Liver (tissue), 9 donors: ENCODE results near the gene ZNF48. TPM values are rescaled to one million over a fixed set of nuclear protein-coding genes. Genes with fewer than 3 reads are reported as not detected.
A peak's percentile ranks its signal among the peaks of the same experiment; 100 is the strongest.

Source experiments
- DNase-seq: peaks from one replicate; pipeline ENCODE4 v3.0.0-alpha.2; 2017; ENCODE audit warnings: low spot score
- H3K27ac ChIP-seq, 2 donors: one replicate each; pipeline ENCODE4 v1.7.0; 2013; ENCODE audit warnings: inconsistent platforms in 2 of 2, low read length in 2 of 2, control low read depth in 1 of 2, low read depth in 1 of 2, mild to moderate bottlenecking in 1 of 2
- H3K27me3 ChIP-seq, 4 donors: one replicate each; pipeline versions ENCODE4 v1.6.1 to v1.7.0; 2013; ENCODE audit warnings: low read length in 3 of 4, inconsistent platforms in 1 of 4, mild to moderate bottlenecking in 1 of 4, moderate library complexity in 1 of 4; ENCODE audit not compliant: control insufficient read depth in 4 of 4, insufficient read depth in 4 of 4
- H3K36me3 ChIP-seq, 4 donors: one replicate each; pipeline versions ENCODE4 v1.6.1 to v1.7.0; 2013; ENCODE audit warnings: low read length in 3 of 4, mild to moderate bottlenecking in 3 of 4, low read depth in 1 of 4, moderate library complexity in 1 of 4; ENCODE audit not compliant: control insufficient read depth in 4 of 4, insufficient read depth in 3 of 4
- H3K4me1 ChIP-seq, 4 donors: one replicate each; pipeline versions ENCODE4 v1.6.1 to v1.7.0; 2013; ENCODE audit warnings: low read length in 3 of 4, mild to moderate bottlenecking in 3 of 4, moderate library complexity in 1 of 4; ENCODE audit not compliant: control insufficient read depth in 4 of 4, insufficient read depth in 4 of 4
- H3K4me3 ChIP-seq, 3 donors: one replicate each; pipeline versions ENCODE4 v1.6.1 to v1.7.0; 2013; ENCODE audit warnings: low read length in 3 of 3, control low read depth in 1 of 3, low read depth in 1 of 3, mild to moderate bottlenecking in 1 of 3
- H3K9ac ChIP-seq, 2 donors: one replicate each; pipeline ENCODE4 v1.7.0; 2013; ENCODE audit warnings: low read length in 2 of 2, mild to moderate bottlenecking in 2 of 2, moderate library complexity in 2 of 2, control low read depth in 1 of 2, low read depth in 1 of 2
- H3K9me3 ChIP-seq, 4 donors: one replicate each; pipeline versions ENCODE4 v1.6.1 to v1.7.0; 2013; ENCODE audit warnings: low read length in 3 of 4; ENCODE audit not compliant: control insufficient read depth in 4 of 4
- ATF3 ChIP-seq: IDR thresholded peaks from 2 replicates; pipeline ENCODE4 v1.6.1; 2016; ENCODE audit warnings: antibody characterized with exemption
- CTCF ChIP-seq: fragments of 150-350 bp; IDR thresholded peaks from 2 replicates; pipeline ENCODE4 v1.5.1; 2017; ENCODE audit warnings: improper control_type of control experiment, low read depth, low read length; ENCODE audit not compliant: missing input control
- EGR1 ChIP-seq, 2 donors: IDR thresholded peaks; 2 replicates each; pipeline ENCODE4 v1.6.1; 2016 to 2018; ENCODE audit warnings: antibody characterized with exemption in 2 of 2, low read depth in 2 of 2
- FOXA1 ChIP-seq: IDR thresholded peaks from 2 replicates; pipeline ENCODE4 v1.6.1; 2016; ENCODE audit warnings: antibody characterized with exemption
- FOXA2 ChIP-seq: IDR thresholded peaks from 2 replicates; pipeline ENCODE4 v1.6.1; 2016; ENCODE audit warnings: antibody characterized with exemption
- GABPA ChIP-seq, 2 donors: IDR thresholded peaks in 1 of 2; conservative IDR thresholded peaks in 1 of 2; 2 replicates each; pipeline ENCODE4 v1.6.1; 2016; ENCODE audit warnings: antibody characterized with exemption in 2 of 2, mild to moderate bottlenecking in 1 of 2, moderate library complexity in 1 of 2
- HNF4A ChIP-seq, 2 donors: conservative IDR thresholded peaks; 2 replicates each; pipeline ENCODE4 v1.6.1; 2016; ENCODE audit warnings: antibody characterized with exemption in 2 of 2, mild to moderate bottlenecking in 2 of 2
- HNF4G ChIP-seq: IDR thresholded peaks from 2 replicates; pipeline ENCODE4 v1.6.1; 2016; ENCODE audit warnings: antibody characterized with exemption
- JUND ChIP-seq, 2 donors: IDR thresholded peaks; 2 replicates each; pipeline ENCODE4 v1.6.1; 2016; ENCODE audit warnings: antibody characterized with exemption in 2 of 2
- MAX ChIP-seq: IDR thresholded peaks from 2 replicates; pipeline ENCODE4 v1.6.1; 2016; ENCODE audit warnings: antibody characterized with exemption
- NR2F2 ChIP-seq: IDR thresholded peaks from 2 replicates; pipeline ENCODE4 v1.6.1; 2016; ENCODE audit warnings: antibody characterized with exemption
- RAD21 ChIP-seq, 2 donors: IDR thresholded peaks; 2 replicates each; pipeline ENCODE4 v1.6.1; 2016; ENCODE audit warnings: antibody characterized with exemption in 2 of 2, mild to moderate bottlenecking in 2 of 2
- REST ChIP-seq: IDR thresholded peaks from 2 replicates; pipeline ENCODE4 v1.6.1; 2016; ENCODE audit warnings: antibody characterized with exemption, mild to moderate bottlenecking
- RXRA ChIP-seq, 2 donors: IDR thresholded peaks; 2 replicates each; pipeline ENCODE4 v1.6.1; 2017 to 2018; ENCODE audit warnings: antibody characterized with exemption in 2 of 2, mild to moderate bottlenecking in 1 of 2
- SP1 ChIP-seq: IDR thresholded peaks from 2 replicates; pipeline ENCODE4 v1.6.1; 2018; ENCODE audit warnings: antibody characterized with exemption, mild to moderate bottlenecking
- YY1 ChIP-seq: IDR thresholded peaks from 2 replicates; pipeline ENCODE4 v1.6.1; 2016; ENCODE audit warnings: antibody characterized with exemption, mild to moderate bottlenecking
- ZBTB33 ChIP-seq: IDR thresholded peaks from 2 replicates; pipeline ENCODE4 v1.6.1; 2016; ENCODE audit warnings: antibody characterized with exemption
- WGBS: extraction: QIAGEN DNeasy Blood & Tissue Kit; methylation state at CpG from one replicate; pipeline ENCODE4 v1.1.7; 2013; 5-methylcytosine and 5-hydroxymethylcytosine counted together
- polyA plus RNA-seq, 2 donors: library from polyadenylated mRNA; stranded (reverse) in 1 of 2; unstranded in 1 of 2; fragments of 200-250 nt in 1 of 2; fragments of >200 nt in 1 of 2; fragmentation: Nextera tagmentation in 1 of 2; extraction: Ambion mirVana in 1 of 2; gene quantifications; one replicate each; pipeline versions ENCODE4 v1.2.1 to v1.2.3, GENCODE V29; 2013 to 2015
- total RNA-seq, 2 donors: library from RNA; depleted of rRNA; stranded (reverse); fragments of >200 nt; gene quantifications; one replicate each; pipeline ENCODE4 v1.2.3, GENCODE V29; 2014
- donor health status: healthy.
- donor health status: healthy.
- donor health status: healthy.
- donor health status: healthy.
- donor health status: healthy.

ZNF48 gene
- total and polyA plus RNA-seq, 4 donors, result 2.3 to 4.7 (median 3.1) TPM

- Histone ChIP-seq H3K36me3 (peaks cover 4 to 24% (median 14%) of the 10 kb centered on the region in 4 donors), H3K4me3 (no peak overlapping the region), H3K27me3 (no peaks in the 10 kb centered on the region), H3K4me1 (peaks cover 9 to 53% (median 42%) of the 10 kb centered on the region in 4 donors), H3K27ac (peak overlapping the region; percentile 40 to 88), H3K9me3 (no peaks in the 10 kb centered on the region), H3K9ac (no peak overlapping the region)
- no peak for DNase-seq
- 67% methylated on average over 5 of the region's 5 CpGs for WGBS
- no peak for TF ChIP-seq NR2F2
- TF ChIP-seq HNF4A (conservative IDR thresholded peaks at IDR 0.05), result no peak
- no peak for TF ChIP-seq JUND (IDR thresholded peaks at IDR 0.05)
- TF ChIP-seq RXRA (IDR thresholded peaks at IDR 0.05), result no peak
- TF ChIP-seq CTCF, result no peak
- no peak for TF ChIP-seq MAX
- TF ChIP-seq FOXA1, result no peak
- TF ChIP-seq ZBTB33, result no peak
- no peak for TF ChIP-seq RAD21 (IDR thresholded peaks at IDR 0.05)
- no peak for TF ChIP-seq GABPA (IDR thresholded peaks at IDR 0.05 in 1 of 2, conservative IDR thresholded peaks at IDR 0.05 in 1 of 2)
- no peak for TF ChIP-seq YY1
These were observed 38.0 kb upstream of the ZNF48 start for GRCh38 chr16:30357085-30357714.

GRCh38 chr16:30357715-30358576 is 37.3 kb upstream of the ZNF48 start:
- whole genome bisulfite sequencing, result 90% methylated on average over 37 of the region's 37 CpGs
- H3K27ac ChIP-seq, result peak overlapping the region in 1 of 2 donors; percentile 8
- no peaks in the 10 kb centered on the region for H3K27me3 ChIP-seq
- H3K4me1 ChIP-seq, result peaks cover 6 to 45% (median 36%) of the 10 kb centered on the region in 4 donors
- H3K9me3 ChIP-seq, result no peaks in the 10 kb centered on the region
- no peak overlapping the region for H3K4me3 ChIP-seq
- H3K36me3 ChIP-seq, result peaks cover 4 to 26% (median 12%) of the 10 kb centered on the region in 4 donors
- no peak for DNase-seq
- H3K9ac ChIP-seq, result no peak overlapping the region
- TF ChIP-seq ATF3 (no peak), MAX (no peak), HNF4G (no peak), HNF4A (conservative IDR thresholded peaks at IDR 0.05) (no peak), NR2F2 (no peak), JUND (IDR thresholded peaks at IDR 0.05) (no peak), SP1 (no peak), REST (no peak), YY1 (no peak), GABPA (IDR thresholded peaks at IDR 0.05 in 1 of 2, conservative IDR thresholded peaks at IDR 0.05 in 1 of 2) (no peak), FOXA2 (no peak), CTCF (no peak), EGR1 (IDR thresholded peaks at IDR 0.05; ENCODE audit: low read depth in 2 of 2) (no peak), FOXA1 (no peak)
